Measurements from ENCODE around the gene MEF2C. TPM values are rescaled to one million over a fixed set of nuclear protein-coding genes. Genes with fewer than 3 reads are reported as not detected.
A peak's percentile ranks its signal among the peaks of the same experiment; 100 is the strongest.

MEF2C gene
- polyA plus RNA-seq, 3 donors = 32.0 to 89.3 (median 88.3) TPM

DNA sequence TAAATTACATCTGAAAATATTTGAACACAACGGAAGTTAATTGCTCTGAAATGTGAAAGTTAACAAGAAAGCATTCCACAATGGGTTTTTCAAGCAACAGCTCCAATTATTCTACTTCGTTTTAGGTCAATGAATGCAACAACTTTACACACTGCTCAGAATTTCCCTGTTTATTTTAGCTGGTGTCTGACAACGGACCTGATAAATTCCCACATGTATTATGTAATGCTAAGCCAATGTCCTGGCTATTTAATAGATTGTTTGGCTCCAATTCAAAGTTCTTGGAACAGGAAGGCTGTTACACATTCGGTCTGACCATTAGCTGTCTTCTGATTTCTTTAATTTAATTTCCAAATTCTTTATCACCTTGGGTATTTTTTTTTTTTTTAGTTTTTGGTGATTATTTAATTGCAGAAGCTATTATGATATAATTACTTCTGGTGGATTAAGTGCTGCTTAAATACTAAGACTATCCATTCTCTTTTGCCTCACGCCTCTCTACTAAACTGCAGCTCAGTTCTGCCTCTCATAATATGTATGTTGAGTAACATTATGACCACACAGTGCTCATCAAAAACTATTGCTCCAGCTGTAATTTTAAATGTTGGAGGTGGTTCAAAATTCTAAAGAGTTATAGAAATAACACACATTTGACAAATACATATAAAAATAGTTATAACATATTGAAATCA is 57.9 kb downstream of the MEF2C start:
- H3K27ac ChIP-seq (ENCODE audit: low read depth in 1 of 2, low read length in 2 of 2) = peak overlapping the region in 1 of 2 donors; percentile 87
- H3K27me3 ChIP-seq (ENCODE audit: control insufficient read depth in 2 of 2, insufficient read depth in 2 of 2, low read length in 2 of 2) = no peaks in the 10 kb centered on the region
- DNase-seq = peak; percentile 31 to 61 (median 46)
- H2AFZ ChIP-seq (ENCODE audit: insufficient read depth, low read depth, low read length, poor library complexity, severe bottlenecking) = no peak overlapping the region
- TF ChIP-seq, protein P1, sequence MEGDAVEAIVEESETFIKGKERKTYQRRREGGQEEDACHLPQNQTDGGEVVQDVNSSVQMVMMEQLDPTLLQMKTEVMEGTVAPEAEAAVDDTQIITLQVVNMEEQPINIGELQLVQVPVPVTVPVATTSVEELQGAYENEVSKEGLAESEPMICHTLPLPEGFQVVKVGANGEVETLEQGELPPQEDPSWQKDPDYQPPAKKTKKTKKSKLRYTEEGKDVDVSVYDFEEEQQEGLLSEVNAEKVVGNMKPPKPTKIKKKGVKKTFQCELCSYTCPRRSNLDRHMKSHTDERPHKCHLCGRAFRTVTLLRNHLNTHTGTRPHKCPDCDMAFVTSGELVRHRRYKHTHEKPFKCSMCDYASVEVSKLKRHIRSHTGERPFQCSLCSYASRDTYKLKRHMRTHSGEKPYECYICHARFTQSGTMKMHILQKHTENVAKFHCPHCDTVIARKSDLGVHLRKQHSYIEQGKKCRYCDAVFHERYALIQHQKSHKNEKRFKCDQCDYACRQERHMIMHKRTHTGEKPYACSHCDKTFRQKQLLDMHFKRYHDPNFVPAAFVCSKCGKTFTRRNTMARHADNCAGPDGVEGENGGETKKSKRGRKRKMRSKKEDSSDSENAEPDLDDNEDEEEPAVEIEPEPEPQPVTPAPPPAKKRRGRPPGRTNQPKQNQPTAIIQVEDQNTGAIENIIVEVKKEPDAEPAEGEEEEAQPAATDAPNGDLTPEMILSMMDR (IDR thresholded peaks at IDR 0.05) = no peak
- no peaks in the 10 kb centered on the region for H4K20me1 ChIP-seq (ENCODE audit: insufficient read depth, low read length)
- no peaks in the 10 kb centered on the region for H3K9me3 ChIP-seq (replicated peaks in 1 of 2; ENCODE audit: control insufficient read depth in 1 of 2, insufficient read depth in 1 of 2, low read length in 2 of 2)
- peak overlapping the region; percentile 71 for H3K4me2 ChIP-seq (replicated peaks; ENCODE audit: extremely low read depth, low read length, poor library complexity, severe bottlenecking)
- H3K4me3 Mint-ChIP-seq = peak overlapping the region; percentile 35 to 72
- no CpG with 5 or more reads among the region's 5 CpGs for WGBS (ENCODE audit: insufficient coverage)
- H3K27ac Mint-ChIP-seq = peak overlapping the region; percentile 87 to 99 (median 98)
- H3K9me3 Mint-ChIP-seq = peaks cover 0 to 3% (median 0%) of the 10 kb centered on the region in 7 donors
- no peaks in the 10 kb centered on the region for H3K27me3 Mint-ChIP-seq (ENCODE audit: low read depth in 3 of 3)
- peaks cover 56 to 74% of the 10 kb centered on the region in 2 donors for H3K4me1 ChIP-seq (ENCODE audit: control insufficient read depth in 1 of 2, insufficient read depth in 2 of 2, low read length in 2 of 2)
- H3K9ac ChIP-seq (ENCODE audit: insufficient read depth, low read length, poor library complexity, severe bottlenecking) = no peak overlapping the region
- H3K36me3 ChIP-seq (replicated peaks in 1 of 2; ENCODE audit: control insufficient read depth in 1 of 2, insufficient read depth in 2 of 2, low read length in 2 of 2) = peaks cover 21 to 34% of the 10 kb centered on the region in 2 donors
- H3K36me3 Mint-ChIP-seq = peaks cover 20 to 29% of the 10 kb centered on the region in 2 donors
- H3K79me2 ChIP-seq (ENCODE audit: insufficient read depth, low read length) = peaks cover 61% of the 10 kb centered on the region
- intact Hi-C loops (cut with micrococcal nuclease) = loop anchor here (5.0 to 10.0 kb wide), 4 partner anchors 38 to 90 kb away; partner anchors contain the start of gene MEF2C (in 2 of the 2)
- H3K4me1 Mint-ChIP-seq = peaks cover 64% of the 10 kb centered on the region
- peak overlapping the region in 2 of 3 experiments; percentile 9 to 65 for H3K4me3 ChIP-seq (replicated peaks in 1 of 3; ENCODE audit: low read depth in 2 of 3, low read length in 3 of 3)

DNA sequence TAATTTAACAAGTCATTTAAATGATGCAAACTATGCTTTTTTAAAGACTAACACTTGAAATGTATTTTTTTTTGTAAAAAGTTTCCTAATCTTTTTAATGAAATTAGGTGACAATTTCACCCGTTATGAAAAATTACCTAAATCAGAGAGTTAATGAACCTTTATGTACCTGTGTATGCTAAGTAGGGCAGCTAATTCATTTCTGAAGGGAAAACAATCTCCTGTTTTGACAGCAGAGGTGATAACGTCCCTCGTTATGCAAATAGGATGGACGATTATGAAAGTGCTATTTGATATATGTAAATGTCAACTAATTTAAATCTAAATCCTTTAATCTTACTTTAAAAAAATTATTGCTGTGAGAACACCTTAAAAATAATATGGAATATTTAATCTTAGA is 58.8 kb downstream of the MEF2C start:
- no peak overlapping the region for H3K9ac ChIP-seq (ENCODE audit: insufficient read depth, low read length, poor library complexity, severe bottlenecking)
- WGBS (ENCODE audit: insufficient coverage) = no CpG with 5 or more reads among the region's 4 CpGs
- peak overlapping the region in 3 of 7 donors; percentile 20 to 92 (median 30) for H3K27ac Mint-ChIP-seq
- no peak for DNase-seq
- peaks cover 58% of the 10 kb centered on the region for H3K4me1 Mint-ChIP-seq
- peak overlapping the region in 1 of 2 donors; percentile 87 for H3K27ac ChIP-seq (ENCODE audit: low read depth in 1 of 2, low read length in 2 of 2)
- peak overlapping the region in 1 of 3 experiments; percentile 65 for H3K4me3 ChIP-seq (replicated peaks in 1 of 3; ENCODE audit: low read depth in 2 of 3, low read length in 3 of 3)
- no peaks in the 10 kb centered on the region for H3K27me3 Mint-ChIP-seq (ENCODE audit: low read depth in 3 of 3)
- peaks cover 21 to 37% of the 10 kb centered on the region in 2 donors for H3K36me3 ChIP-seq (replicated peaks in 1 of 2; ENCODE audit: control insufficient read depth in 1 of 2, insufficient read depth in 2 of 2, low read length in 2 of 2)
- H3K9me3 Mint-ChIP-seq = peaks cover 0 to 3% (median 0%) of the 10 kb centered on the region in 7 donors
- TF ChIP-seq, protein P1 (IDR thresholded peaks at IDR 0.05) = no peak
- H2AFZ ChIP-seq (ENCODE audit: insufficient read depth, low read depth, low read length, poor library complexity, severe bottlenecking) = no peak overlapping the region
- peaks cover 66% of the 10 kb centered on the region for H3K79me2 ChIP-seq (ENCODE audit: insufficient read depth, low read length)
- H3K9me3 ChIP-seq (replicated peaks in 1 of 2; ENCODE audit: control insufficient read depth in 1 of 2, insufficient read depth in 1 of 2, low read length in 2 of 2) = no peaks in the 10 kb centered on the region
- H3K4me3 Mint-ChIP-seq = no peak overlapping the region
- H3K4me2 ChIP-seq (replicated peaks; ENCODE audit: extremely low read depth, low read length, poor library complexity, severe bottlenecking) = peak overlapping the region; percentile 71
- no peaks in the 10 kb centered on the region for H4K20me1 ChIP-seq (ENCODE audit: insufficient read depth, low read length)
- intact Hi-C loops (cut with micrococcal nuclease) = loop anchor here in 1 of 2 donors (10.0 kb wide), 2 partner anchors 59 to 89 kb away; no protein-coding TSS in a partner anchor
- H3K27me3 ChIP-seq (ENCODE audit: control insufficient read depth in 2 of 2, insufficient read depth in 2 of 2, low read length in 2 of 2) = no peaks in the 10 kb centered on the region
- H3K4me1 ChIP-seq (ENCODE audit: control insufficient read depth in 1 of 2, insufficient read depth in 2 of 2, low read length in 2 of 2) = peaks cover 47 to 65% of the 10 kb centered on the region in 2 donors
- H3K36me3 Mint-ChIP-seq = peaks cover 22 to 32% of the 10 kb centered on the region in 2 donors

All from CD14-positive monocyte (primary cell).